GM21381 (cell line): ENCODE results near the gene SPATA45.
"Not testable (repeated sequence)": the region's sequence is repeated elsewhere in the genome, so short reads cannot be mapped to it uniquely, and the experiment has no call there.

Experiments used
- ATAC-seq: cut with Tn5 transposase; IDR thresholded peaks from one replicate; pipeline ENCODE4 v1.9.1; 2021; ENCODE audit warnings: mild to moderate bottlenecking, moderate library complexity; ENCODE audit not compliant: unreplicated experiment

SPATA45 gene

GRCh38 chr1:212847549-212847948 lies at the start of gene SPATA45:
Gene SPATA45, minus strand, starts transcription at chr1:212847649. Its CDS starts 11,500 bp downstream, at chr1:212836149.
- no peak for ATAC-seq

GRCh38 chr1:212892108-212892507 lies 44.7 kb upstream of the SPATA45 start:
- no peak for ATAC-seq

- ATAC-seq = no peak
Measured at GRCh38 chr1:212884592-212884991, 37.1 kb upstream of the SPATA45 start.

GRCh38 chr1:212879947-212880690 lies 32.7 kb upstream of the SPATA45 start:
- ATAC-seq = no peak

- ATAC-seq = no peak
Measured at GRCh38 chr1:212878418-212878817, 31.0 kb upstream of the SPATA45 start.

DNA sequence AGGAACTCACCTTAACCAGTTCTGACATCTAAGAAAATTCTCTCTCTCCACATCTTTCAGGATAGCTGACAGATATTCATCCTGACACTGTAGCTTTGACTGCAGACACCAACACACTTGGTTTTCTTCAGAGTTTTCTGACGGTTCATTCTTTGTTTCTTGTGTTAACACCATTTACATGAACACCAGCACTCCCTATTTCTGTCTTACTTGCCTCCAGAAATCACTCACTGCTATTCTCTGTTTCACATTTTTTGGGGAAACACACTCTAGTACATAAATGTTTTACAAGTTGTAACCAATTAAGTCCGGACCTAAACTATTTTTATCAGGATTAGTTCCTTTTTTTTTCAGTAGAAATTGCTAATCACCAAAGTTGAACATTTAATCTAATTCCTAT lies 26.1 kb upstream of the SPATA45 start:
- ATAC-seq = peak; percentile 80

DNA sequence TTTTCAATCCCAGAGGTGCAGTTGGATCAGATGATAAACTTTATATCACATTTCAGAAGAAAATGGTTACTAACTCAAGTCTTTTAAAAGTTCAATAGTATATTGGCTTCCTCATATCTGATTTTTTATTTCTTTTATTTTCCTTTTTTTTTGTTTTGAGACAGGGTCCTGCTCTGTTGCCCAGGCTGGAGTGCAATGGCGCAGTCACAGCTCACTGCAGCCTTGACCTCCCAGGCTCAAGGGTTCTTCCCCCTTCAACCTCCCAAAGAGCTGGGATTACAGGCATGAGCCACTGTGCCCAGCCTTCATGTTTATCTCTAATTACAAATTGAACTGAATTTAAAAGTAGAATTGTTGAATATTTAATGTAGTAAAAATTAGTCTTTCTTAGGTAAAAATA lies 24.5 kb upstream of the SPATA45 start:
- no peak for ATAC-seq

GRCh38 chr1:212867192-212867591 lies 19.7 kb upstream of the SPATA45 start:
- no peak for ATAC-seq

GRCh38 chr1:212864201-212864600 lies 16.8 kb upstream of the SPATA45 start:
- ATAC-seq = no peak

- not testable (repeated sequence) for ATAC-seq
Measured at GRCh38 chr1:212863345-212863744, 15.9 kb upstream of the SPATA45 start.

- ATAC-seq = no peak
Measured at GRCh38 chr1:212862111-212862690, 14.8 kb upstream of the SPATA45 start.

DNA sequence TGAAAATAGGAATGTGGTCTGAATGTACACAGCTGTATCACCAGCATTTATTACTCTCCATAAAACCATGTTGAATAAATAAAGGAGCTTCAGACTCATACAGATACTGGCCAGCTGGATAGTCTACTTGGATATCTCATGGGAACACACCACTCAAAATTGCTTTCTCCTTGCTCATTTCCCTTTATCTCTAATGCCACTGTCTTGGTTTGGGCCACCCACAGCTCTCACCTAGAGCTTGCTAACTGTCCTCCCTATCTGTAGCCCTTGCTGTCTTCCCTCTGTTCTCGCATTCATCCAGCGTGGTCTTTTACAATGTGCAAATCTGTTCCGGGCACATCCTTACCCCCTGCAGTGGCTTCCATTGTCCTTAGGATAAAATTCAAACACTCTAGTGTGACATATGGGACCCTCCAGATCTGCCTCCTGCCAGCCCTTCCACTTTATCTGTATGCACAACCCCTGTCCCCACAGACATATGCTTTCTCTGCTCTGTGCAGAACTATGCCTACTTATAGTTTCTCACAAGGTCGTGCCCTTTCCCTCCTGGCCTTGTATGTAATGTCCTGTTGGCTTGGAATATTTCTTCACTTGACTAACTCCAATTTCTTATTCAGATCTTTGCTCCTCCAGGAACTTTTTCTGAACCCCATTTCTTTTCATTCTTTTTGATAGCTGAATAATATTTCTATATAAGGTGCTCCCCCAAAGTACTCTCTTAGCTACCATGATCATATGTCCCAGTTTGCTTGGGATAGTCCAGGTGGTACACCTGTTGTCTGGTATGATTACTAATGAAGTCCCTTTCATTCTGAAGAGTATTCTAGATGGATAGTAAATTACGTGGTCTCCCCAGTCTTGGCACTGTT lies 13.5 kb upstream of the SPATA45 start:
- ATAC-seq = no peak

DNA sequence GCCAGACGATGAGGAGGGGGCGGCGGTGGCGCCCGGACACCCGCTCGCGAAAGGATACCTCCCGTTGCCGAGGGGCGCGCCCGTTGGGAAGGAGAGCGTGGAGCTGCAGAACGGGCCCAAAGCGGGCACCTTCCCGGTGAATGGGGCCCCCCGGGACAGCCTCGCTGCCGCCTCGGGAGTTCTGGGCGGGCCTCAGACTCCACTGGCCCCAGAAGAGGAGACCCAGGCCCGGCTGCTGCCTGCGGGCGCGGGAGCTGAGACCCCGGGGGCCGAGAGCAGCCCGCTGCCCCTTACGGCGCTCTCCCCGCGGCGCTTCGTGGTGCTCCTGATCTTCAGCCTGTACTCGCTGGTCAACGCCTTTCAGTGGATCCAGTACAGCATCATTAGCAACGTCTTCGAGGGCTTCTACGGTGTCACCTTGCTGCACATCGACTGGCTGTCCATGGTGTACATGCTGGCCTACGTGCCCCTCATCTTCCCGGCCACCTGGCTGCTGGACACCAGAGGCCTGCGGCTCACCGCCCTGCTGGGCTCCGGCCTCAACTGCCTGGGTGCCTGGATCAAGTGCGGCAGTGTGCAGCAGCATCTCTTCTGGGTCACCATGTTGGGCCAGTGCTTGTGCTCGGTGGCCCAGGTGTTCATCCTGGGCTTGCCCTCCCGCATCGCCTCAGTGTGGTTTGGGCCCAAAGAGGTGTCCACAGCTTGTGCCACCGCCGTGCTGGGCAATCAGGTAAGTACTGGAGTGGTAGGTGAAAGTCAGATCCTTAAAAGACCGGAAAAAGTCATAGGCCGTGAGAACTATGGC lies 11.2 kb upstream of the SPATA45 start:
- ATAC-seq = peak; percentile 16

- ATAC-seq = peak; percentile 96
Measured at GRCh38 chr1:212857992-212858460, 10.6 kb upstream of the SPATA45 start, which contains the start of gene FLVCR1. Gene FLVCR1, plus strand, starts transcription at chr1:212858275. Its CDS starts 178 bp downstream, at chr1:212858453.

DNA sequence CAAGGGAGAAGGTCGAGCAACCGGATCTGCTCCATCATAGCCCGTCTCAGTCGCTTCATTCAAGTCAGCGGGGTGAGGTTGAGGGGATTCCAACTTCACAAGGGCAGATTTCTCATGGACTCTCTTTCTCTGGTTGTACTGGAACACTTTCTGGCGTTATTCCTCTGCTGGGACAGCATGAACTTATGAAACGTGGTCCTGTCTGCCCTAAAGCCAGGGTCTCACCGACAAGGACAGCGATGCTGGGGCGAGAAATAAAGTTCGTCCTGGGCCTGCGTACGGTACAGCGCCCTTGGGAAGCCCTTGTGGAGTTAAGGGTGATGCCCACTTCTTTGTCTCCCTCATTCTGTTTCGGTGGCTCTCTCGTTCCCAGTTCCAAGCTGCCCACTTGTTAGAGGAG lies 9.3 kb upstream of the SPATA45 start:
- ATAC-seq = no peak

DNA sequence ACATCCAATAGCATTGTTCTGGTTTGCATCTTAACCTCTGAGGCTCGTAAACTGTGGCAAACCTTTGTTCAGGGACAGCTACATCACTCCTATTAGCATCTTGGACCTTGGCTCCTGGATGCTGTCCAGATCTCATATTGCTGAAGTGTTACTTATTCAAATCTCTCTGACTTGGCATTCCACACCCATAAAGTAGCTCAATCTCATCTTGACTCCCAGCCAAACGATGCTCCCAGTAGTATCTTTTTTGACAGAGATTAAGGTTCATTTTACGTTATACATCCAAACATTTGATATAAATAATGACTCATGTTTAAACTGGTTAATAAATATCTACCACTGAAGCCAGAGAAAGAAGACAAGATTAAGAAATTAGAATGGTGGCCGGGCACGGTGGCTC lies 6.2 kb upstream of the SPATA45 start:
- ATAC-seq = no peak

- ATAC-seq = no peak
Measured at GRCh38 chr1:212852105-212852688, 4.7 kb upstream of the SPATA45 start.

- ATAC-seq = not testable (repeated sequence)
Measured at GRCh38 chr1:212844521-212844920, 2.9 kb downstream of the SPATA45 start.

GRCh38 chr1:212838145-212838544 lies 9.3 kb downstream of the SPATA45 start:
- ATAC-seq = no peak
